AG08395 (cell line): ENCODE data around the gene TBC1D22A.
"Not testable (repeated sequence)": the region's sequence is repeated elsewhere in the genome, so short reads cannot be mapped to it uniquely, and the experiment has no call there.

Source experiments
- DNase-seq: peaks from one replicate; pipeline ENCODE4 v3.0.0; 2012; ENCODE audit warnings: mixed read lengths, low spot score

Gene TBC1D22A

GRCh38 chr22:47170511-47171440 lies 408.3 kb downstream of the TBC1D22A start:
- DNase-seq, result not testable (repeated sequence)

- DNase-seq, result no peak
Observed at GRCh38 chr22:47171441-47172221, 409.2 kb downstream of the TBC1D22A start.

- no peak for DNase-seq
Observed at GRCh38 chr22:47172771-47173534, 410.5 kb downstream of the TBC1D22A start.

- no peak for DNase-seq
Observed at GRCh38 chr22:47173535-47174021, 411.1 kb downstream of the TBC1D22A start.

- DNase-seq, result no peak
Observed at GRCh38 chr22:47174096-47174495, 411.6 kb downstream of the TBC1D22A start.

GRCh38 chr22:47174671-47175112 lies 412.2 kb downstream of the TBC1D22A start:
- DNase-seq, result no peak

- no peak for DNase-seq
Observed at GRCh38 chr22:47175151-47176025, 412.9 kb downstream of the TBC1D22A start.

GRCh38 chr22:47176026-47176389 lies 413.6 kb downstream of the TBC1D22A start:
- no peak for DNase-seq

GRCh38 chr22:47176573-47177333 lies 414.3 kb downstream of the TBC1D22A start:
- DNase-seq, result no peak

GRCh38 chr22:47177334-47177815 lies 414.9 kb downstream of the TBC1D22A start:
- DNase-seq, result no peak

GRCh38 chr22:47178339-47178738 lies 415.9 kb downstream of the TBC1D22A start:
- DNase-seq, result no peak

- no peak for DNase-seq
Observed at GRCh38 chr22:47180796-47181195, 418.3 kb downstream of the TBC1D22A start.

- DNase-seq, result no peak
Observed at GRCh38 chr22:47187176-47187957, 424.9 kb downstream of the TBC1D22A start.

- DNase-seq, result no peak
Observed at GRCh38 chr22:47188261-47189055, 426.0 kb downstream of the TBC1D22A start.

- no peak for DNase-seq
Observed at GRCh38 chr22:47189056-47189916, 426.8 kb downstream of the TBC1D22A start.

- no peak for DNase-seq
Observed at GRCh38 chr22:47190276-47190956, 428.0 kb downstream of the TBC1D22A start.
